ENCODE measurements around the gene MEN1.

DNA sequence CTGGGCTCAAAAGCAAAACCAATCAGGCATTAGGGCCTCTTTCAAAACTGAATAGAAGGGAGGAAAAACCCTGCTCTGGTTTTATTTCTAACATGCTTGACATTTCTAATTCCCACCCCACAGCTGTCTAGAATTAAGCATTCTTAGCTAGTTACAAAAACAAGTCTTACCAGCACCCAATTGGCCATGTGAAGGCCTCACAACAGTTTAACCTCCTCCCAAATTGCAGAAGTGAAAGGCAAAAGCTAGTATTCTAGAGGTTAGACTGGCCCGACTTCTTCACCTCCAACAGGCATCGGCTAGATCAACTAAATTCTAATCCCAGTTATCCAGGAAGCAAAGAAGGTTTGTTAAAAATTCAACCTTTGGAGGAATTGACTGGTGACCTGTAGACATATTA is 38.5 kb downstream of the MEN1 start:
- TF ChIP-seq POLR2AphosphoS5 (IDR thresholded peaks at IDR 0.05) (no peak), POLR2A (IDR thresholded peaks at IDR 0.05) (no peak)
- TF ChIP-seq, protein P1, sequence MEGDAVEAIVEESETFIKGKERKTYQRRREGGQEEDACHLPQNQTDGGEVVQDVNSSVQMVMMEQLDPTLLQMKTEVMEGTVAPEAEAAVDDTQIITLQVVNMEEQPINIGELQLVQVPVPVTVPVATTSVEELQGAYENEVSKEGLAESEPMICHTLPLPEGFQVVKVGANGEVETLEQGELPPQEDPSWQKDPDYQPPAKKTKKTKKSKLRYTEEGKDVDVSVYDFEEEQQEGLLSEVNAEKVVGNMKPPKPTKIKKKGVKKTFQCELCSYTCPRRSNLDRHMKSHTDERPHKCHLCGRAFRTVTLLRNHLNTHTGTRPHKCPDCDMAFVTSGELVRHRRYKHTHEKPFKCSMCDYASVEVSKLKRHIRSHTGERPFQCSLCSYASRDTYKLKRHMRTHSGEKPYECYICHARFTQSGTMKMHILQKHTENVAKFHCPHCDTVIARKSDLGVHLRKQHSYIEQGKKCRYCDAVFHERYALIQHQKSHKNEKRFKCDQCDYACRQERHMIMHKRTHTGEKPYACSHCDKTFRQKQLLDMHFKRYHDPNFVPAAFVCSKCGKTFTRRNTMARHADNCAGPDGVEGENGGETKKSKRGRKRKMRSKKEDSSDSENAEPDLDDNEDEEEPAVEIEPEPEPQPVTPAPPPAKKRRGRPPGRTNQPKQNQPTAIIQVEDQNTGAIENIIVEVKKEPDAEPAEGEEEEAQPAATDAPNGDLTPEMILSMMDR (IDR thresholded peaks at IDR 0.05), result no peak
